NCI-H748 (cell line): ENCODE data around the gene MICB.

Experiments used
- DNase-seq: peaks from one replicate; lab custom pipeline; 2025; ENCODE audit not compliant: unreplicated experiment; lab: John Stamatoyannopoulos, UW

MICB gene

DNA sequence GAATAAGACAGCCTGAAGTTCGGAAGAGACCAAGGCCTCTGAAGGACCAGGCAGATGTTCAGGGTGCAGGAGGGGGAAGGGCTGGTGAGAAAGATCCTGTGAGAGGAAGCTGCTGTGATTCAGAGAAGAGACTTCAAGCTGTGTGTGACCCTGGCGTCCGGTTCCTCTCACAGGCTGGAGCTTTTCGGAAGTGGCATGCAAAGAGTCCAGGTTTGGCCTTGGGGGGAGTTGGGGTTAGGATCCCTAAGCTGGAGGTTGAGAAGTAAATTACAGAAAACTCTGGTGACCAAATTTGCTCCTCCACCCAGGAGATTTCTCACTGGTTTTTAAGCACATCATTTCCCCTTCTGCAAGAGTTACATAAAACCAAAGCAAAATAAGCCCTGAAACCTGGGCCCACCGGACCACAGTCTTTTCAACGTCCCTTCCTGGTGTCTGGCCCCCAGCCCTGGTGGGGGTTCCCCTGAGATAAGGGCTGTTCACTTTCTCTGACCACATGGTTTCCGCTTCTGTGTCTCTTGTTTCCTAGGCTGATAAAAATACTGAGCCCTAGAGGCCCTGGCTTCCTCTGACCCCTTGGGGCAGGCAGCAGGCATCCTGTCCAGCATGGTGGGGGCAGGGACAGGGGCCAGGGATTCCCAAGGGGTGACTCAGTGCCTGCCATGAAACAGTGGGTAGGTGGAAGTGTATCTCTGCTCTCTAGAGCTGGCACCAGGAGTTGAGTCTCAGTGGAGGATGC, 62.2 kb downstream of the MICB start:
- DNase-seq = no peak

DNA sequence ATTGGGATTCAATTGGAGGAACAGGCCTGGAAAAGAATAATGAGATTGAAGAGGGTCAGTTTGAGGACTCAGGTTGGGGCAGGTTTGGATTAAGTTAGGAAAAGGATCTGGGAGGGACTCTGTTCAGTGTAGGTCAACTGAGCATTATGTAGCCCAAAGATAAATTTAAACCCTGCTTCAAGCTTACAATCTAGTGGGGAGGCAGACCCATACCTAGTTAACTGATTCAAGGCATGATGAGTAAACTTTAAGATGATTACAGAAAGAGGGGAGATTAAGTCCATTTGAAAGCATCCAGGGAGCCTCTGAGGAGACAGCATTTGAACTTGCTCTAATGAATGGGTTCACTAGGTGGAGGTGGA, 62.7 kb downstream of the MICB start:
- no peak for DNase-seq
